ENCODE measurements around the gene CLTCL1. TPM values are rescaled to one million over a fixed set of nuclear protein-coding genes. Genes with fewer than 3 reads are reported as not detected.
"Not testable (repeated sequence)": the region's sequence is repeated elsewhere in the genome, so short reads cannot be mapped to it uniquely, and the experiment has no call there.

Gene CLTCL1
- 5.3 and 5.8 TPM in 2 replicates for total RNA-seq (2014; rRNA removed; shearing (Covaris generic))

DNA sequence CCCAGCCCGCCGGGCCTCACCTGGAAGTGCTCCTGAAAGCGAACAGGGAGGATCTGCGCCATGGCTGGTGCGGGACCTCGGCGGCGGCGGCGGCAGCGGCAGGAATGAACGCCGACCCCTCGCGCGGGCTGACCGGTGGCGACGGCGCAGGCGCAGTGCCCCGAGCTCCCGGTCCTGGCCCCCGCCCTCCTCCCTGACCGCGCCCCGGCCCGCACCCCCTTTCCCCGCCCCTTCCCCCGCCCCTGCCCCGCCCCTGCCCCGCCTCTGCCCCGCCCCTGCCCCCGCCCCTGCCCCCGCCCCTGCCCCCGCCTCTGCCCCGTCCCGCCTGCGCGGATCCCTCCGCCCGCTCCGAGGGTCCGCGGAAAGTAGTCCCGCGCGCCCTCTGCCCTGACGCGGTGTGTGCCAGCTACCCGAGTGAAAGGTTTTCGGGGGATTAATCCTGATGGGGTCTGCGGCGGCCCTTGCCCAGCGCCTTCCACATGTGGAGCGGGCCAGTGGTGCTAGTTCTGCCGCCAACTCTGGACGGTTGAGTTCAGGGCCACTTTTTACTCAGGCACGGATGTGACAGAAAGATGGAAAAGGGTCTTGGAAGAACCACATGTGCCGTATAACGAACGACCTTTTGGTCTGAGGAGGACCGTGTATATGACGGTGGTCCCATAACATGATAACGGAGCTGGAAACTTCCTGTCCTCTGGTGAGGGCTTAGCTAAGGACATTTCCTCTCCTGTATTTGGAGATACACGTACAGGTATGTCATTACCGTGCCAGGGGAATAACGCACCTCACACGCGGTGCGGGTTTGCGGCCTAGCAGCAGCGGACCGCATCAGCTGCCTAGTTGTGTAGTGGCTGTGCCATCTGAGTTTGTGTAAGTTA, at the start of gene CLTCL1:
Gene CLTCL1 (minus strand): TSS at position 140 of the 878 bp plus-strand sequence. CDS start 78 bp downstream, at position 62.
- DNase-seq (ENCODE audit: low spot score), result peak; percentile 30

DNA sequence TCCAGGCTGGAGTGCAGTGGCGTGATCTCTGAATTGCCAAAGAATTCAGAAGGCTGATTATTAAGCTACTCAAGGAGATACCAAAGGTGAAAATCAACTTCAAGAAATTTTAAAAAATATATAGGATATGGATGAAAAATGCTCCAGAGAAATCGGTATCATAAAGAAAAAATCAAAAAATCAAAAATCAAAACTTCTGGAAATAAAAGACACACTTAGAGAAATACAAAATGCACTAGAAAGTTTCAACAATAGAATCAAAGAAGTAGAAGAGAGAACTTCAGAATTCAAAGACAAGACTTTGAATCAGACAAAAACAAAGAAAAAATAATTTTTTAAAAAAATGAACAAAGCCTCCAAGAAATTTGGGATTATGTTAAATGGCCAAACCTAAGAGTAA, 45.6 kb upstream of the CLTCL1 start:
- DNase-seq (ENCODE audit: low spot score), result no peak

DNA sequence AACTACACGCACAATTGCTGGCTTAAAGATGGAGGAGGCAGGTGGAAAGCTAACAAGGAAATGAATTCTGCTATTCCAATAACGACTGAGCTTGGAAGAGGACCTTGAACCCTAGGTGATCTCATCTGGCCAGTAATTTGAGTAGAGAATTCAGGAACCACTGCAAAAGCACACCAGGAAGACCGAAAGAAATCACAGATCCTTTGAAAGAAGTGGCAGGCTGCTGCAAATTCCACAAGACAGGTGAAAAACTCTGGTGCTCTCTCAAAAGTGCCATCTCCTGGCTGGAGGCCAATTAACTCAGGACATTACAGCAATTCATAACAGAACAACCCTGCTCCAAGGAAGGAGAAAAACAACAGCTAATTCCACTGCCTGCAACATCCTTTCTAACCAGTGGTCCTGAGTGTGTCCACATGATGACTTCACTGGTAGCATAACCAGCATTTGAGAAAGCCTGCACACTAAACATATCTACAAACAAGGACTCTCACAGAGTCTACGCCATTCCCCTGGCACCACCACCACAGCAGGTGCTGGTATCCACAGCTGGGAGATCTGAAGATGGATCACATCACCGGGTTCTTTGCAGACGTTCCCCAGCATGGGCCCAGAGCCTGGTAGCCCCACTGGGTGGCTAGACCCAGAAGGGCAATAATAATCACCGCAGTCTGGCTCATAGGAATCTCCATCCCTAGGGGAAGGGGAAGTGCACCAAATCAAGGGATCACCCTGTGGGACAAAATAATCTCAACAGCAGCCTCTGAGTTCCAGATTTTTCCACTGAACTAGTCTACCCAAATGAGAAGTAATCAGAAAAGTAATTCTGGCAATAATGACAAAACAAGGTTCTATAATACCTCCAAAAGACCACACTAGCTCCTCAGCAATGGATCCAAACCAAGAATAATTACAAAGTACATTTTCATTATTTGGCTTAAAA, 44.9 kb upstream of the CLTCL1 start:
- no peak for DNase-seq (ENCODE audit: low spot score)

DNA sequence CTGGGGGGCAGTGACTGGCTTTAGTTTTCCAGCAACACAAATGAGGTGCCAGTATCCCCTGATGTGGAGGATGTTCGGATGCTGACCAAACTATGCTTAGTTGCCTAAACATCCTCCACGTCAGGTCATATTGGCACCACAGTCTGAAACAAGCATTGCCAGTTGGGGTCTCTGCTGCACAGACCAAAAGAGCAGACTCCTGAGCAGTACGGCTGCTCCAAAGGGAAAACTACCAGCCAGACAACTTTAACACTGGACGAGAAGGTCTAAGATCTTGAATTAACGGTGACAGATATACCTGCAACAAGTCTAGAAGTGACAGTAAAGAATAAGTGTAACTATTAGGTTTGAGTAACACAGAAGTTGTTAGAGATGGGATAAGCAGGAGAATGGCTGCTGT, 40.5 kb upstream of the CLTCL1 start:
- DNase-seq (ENCODE audit: low spot score), result no peak

DNA sequence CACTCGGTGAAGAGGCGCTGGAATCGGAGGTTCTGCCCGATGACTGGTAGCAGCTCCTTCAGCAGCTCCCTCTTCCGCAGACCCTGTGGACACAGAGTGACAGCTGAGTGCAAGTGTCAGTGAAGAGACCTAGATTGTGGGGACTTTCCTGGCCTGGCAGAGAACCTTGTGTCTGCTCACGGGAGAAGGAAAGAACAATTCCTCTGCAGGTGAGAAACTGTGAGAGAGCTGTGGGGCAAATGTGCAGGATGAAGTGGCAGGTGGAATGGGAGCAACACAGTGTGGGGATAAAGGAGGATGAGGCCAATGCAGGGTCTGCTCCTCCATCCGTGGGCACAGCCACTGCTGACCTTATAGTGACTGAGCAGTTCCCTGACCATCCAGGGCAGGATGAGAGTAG, 40.0 kb upstream of the CLTCL1 start:
- DNase-seq (ENCODE audit: low spot score), result no peak

DNA sequence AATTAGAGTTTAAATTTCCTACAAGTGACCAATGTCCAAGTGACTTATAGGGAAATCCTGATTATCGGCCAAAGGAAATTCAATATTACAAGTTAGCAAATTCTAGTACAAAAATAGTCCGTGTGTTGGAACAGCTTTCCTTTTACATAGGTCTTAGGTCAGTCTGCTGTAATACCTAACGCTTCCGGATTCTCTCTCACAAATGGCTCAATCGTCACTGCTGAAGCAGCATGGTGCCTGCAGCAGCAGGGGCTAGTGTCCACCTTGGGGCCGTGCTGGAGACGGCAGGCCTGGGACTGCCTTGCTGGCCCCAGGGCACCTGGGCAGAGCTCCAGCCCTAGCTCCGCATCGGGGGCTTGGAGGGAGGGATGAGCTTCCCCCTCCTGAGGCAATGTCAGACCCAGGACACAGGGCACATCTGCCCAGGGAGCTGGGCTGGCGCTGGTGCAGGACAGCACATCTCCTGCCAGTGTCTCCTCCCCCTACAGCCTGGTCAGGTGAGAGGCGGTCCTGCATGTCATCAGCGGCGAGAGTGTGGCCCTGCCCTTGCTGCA, 39.4 kb upstream of the CLTCL1 start:
- DNase-seq (ENCODE audit: low spot score), result no peak

DNA sequence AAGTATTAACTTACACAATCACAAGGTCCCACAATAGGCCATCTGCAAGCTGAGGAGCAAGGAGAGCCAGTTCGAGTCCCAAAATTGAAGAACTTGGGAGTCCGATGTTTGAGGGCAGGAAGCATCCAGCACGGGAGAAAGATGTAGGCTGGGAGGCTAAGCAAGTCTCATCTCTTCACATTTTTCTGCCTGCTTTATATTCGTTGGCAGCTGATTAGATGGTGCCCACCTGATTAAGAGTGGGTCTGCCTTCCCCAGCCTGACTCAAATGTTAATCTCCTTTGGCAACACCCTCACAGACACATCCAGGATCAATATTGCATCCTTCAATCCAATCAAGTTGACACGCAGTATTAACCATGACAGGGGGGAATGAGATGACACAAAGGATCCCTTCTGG, 38.7 kb upstream of the CLTCL1 start:
- not testable (repeated sequence) for DNase-seq (ENCODE audit: low spot score)

DNA sequence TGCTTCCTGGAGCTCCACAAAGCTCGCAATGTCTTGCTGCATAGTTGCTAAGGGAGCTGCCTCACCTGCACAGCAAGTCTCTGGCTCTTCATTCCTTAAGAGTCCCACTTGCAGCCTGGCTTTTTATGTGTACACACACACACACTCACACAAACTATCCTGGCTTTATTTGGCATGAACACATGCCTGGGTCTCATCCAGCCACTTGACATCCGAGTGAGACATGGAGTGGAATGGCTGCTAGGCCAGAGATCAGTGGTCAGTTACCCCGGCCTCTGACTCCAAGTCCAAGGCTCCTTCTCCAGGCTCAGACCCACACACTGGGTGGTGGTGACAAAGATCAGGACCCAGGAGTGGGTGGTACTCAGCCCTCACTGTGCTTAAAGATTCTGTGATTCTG, 37.9 kb upstream of the CLTCL1 start:
- DNase-seq (ENCODE audit: low spot score), result no peak

DNA sequence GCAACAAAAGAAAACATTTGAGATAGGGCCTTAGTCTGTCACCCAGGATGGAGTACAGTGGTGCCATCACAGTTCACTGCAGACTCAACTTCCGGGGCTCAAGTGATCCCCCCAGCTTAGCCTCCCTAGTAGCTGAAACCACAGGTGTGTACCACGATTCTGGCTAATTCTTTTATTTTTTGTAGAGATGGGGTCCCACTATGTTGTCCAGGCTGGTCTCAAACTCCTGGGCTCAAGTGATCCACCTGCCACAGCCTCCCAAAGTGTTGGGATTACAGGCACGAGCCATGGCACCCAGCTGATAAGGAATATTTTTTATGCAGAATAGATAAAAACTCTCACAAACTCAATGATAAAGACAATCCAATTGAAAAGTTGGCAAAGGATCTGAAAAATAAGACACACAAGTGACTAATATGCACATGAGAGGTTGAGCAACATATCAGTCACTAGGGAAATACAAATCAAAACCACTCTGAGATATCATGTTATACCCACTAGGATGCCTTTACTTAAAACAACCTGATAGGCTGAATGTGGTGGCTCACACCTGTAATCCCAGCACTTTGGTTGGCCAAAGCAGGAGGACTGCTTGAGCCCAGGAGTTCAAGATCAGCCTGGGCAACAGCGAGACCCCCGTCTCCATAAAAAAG, 33.9 kb upstream of the CLTCL1 start:
- DNase-seq (ENCODE audit: low spot score), result no peak

DNA sequence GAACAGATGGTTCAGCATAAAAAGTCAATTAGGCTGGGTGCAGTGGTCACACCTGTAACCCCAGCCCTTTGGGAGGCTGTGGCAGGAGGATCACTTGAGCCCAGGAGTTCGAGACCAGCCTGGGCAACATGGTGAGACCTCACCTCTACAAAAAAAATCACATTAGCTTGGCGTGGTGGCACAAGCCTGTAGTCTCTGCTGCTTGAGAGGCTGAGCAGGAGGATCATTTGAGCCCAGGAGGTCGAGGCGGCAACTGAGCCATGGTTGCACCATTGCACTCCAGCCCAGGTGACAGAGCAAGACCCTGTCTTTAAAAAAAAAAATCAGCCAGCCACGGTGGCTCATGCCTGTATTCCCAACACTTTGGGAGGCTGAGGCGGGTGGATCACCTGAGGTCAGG, 31.9 kb upstream of the CLTCL1 start:
- not testable (repeated sequence) for DNase-seq (ENCODE audit: low spot score)

DNA sequence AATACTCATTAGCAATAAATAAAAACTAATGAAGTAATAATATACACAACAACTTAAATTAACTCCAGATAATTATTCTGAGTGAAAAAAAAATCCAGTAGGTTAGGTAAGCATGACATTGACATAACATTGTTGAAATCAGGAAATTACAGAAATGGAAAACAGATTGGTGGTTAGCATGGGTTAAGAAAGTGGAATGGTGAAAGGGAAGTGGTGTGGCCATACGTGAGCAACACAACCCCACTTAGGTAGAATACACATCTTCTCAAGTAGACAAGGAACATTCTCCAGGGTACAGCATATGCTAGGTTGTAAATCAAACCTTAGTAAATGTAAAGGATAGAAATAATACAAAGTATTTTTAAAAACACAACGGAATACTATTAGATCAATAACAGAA, 30.2 kb upstream of the CLTCL1 start:
- DNase-seq (ENCODE audit: low spot score), result no peak

DNA sequence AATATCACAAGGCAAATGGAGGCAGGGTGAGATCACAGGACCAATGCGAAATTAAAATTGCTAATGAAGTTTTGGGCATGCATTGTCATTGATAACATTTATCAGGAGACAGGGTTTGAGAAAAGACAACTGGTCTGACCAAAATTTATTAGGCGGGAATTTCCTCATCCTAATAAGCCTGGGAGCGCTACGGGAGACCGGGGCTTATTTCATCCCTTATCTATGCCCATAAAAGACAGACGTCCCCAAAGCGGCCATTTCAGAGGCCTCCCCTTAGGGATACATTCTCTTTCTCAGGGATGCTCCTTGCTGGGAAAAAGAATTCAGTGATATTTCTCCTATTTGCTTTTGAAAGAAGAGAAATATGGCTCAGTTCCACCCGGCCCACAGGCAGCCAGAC, 28.6 kb upstream of the CLTCL1 start:
- DNase-seq (ENCODE audit: low spot score), result not testable (repeated sequence)

DNA sequence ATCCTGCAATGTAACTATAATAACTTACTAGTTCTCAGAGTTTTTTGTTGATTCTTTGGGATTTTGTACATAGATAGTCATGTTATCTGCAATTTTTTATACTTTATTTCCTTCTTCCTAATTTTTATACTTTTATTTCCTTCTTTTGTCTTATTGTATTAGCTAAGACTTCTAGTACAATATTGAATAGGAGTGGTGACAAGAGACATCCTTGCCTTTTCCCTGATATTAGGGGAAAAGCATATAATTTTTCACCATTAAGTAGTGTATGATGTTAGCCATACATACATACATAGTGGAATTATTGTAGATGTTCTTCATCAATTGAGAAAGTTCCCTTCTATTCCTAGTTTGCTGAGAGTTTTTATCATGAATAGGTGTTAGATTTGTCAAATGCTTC, 27.8 kb upstream of the CLTCL1 start:
- no peak for DNase-seq (ENCODE audit: low spot score)

DNA sequence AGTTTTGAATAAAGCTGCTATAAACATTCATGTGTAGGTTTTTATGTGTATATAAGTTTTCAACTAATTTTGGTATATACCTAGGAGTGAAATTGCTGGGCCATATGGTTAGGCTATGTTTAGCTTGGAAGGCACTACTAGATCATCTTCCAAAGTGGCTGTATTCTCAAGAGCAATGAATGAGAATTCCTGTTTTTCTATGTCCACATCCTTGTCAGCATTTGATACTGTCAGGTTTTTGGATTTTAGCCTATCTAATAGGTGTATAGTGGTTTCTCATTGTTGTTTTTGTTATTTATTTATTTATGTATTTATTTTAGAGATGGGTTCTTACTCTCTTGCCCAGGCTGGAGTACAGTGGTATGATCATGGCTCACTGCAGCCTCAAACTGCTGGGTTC, 26.3 kb upstream of the CLTCL1 start:
- no peak for DNase-seq (ENCODE audit: low spot score)

DNA sequence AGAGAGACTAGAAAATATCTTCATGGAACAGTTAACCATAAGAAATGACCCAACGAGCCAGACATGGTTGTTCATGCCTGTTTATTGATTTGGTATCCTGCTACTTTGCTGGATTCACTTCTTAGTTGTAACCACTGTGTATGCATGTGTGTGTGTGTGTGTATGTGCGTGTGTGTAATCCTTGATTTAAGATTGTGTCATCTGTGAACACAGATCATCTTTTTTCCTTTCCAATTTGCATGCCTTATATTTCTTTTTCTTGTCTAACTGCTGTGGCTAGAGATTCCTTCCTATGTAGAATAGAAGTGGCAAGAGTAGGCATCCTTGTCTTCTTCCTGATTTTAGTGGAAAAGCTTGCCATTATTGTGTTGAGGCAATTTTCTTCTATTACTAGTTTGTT, 16.4 kb upstream of the CLTCL1 start:
- DNase-seq (ENCODE audit: low spot score), result no peak

DNA sequence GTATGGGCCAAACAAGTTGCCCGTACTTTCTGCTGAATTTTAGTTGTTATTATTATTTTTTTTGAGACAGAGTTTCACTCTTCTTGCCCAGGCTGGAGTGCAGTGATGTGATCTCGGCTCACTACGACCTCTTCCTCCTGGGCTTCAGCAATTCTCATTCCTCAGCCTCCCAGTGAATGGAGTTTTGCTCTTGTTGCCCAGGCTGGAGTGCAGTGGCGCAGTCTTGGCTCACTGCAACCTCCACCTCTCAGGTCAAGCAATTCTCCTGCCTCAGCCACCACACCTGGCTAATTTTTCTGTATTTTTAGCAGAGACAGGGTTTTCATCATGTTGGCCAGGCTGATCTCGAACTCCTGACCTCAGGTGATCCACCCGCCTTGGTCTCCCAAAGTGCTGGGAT, 15.0 kb upstream of the CLTCL1 start:
- not testable (repeated sequence) for DNase-seq (ENCODE audit: low spot score)

DNA sequence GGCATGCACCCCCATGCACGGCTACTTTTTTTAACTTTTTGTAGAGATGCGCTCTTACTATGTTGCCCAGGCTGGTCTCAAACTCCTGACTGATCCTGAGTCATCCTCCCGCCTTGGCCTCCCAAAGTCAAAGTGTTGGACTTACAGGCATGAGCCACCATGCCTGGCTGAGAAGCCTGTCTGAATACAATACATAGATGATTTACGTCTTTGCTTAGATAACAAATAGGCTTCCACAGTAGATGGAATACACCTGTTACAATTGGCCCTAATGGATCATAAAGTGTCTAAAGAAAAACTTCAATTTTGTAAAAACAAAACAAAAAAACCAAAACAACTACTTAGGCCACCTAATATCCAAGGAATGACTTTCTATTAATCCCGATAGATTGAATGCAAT, 13.0 kb upstream of the CLTCL1 start:
- DNase-seq (ENCODE audit: low spot score), result no peak

DNA sequence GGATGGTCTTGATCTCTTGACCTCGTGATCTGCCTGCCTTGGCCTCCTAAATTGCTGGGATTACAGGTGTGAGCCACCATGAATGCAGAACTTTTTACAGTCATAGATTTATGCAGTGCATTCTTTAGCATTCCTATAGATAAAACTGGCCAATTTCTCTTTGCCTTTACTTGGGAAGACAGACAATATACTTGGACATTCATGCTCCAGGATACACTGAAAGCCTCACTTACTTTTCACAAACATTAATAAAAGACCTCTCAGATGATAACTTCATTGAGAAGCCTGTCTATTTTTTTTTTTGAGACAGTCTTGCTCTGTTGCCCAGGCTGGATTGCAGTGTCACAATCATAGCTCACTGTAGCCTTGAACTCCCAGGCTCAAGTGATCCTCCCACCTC, 12.3 kb upstream of the CLTCL1 start:
- DNase-seq (ENCODE audit: low spot score), result no peak

DNA sequence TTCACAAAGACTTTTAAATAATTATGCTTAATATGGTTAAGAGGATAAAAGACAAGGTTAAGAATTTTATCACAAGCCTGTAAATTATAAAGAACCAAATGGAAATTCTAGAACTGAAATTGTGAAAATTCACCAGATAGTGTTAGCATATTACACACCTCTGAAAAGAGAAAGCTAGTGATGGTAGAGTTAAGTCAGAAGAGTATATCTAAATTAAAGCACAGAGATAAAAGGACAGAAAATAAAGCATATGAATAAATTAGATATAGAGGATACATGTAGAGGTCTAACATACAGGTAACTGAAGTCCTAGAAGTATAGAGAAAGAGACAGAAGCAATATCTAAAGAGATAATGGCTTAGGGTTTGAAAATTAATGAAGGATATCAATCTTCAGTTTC, 4.2 kb upstream of the CLTCL1 start:
- no peak for DNase-seq (ENCODE audit: low spot score)

DNA sequence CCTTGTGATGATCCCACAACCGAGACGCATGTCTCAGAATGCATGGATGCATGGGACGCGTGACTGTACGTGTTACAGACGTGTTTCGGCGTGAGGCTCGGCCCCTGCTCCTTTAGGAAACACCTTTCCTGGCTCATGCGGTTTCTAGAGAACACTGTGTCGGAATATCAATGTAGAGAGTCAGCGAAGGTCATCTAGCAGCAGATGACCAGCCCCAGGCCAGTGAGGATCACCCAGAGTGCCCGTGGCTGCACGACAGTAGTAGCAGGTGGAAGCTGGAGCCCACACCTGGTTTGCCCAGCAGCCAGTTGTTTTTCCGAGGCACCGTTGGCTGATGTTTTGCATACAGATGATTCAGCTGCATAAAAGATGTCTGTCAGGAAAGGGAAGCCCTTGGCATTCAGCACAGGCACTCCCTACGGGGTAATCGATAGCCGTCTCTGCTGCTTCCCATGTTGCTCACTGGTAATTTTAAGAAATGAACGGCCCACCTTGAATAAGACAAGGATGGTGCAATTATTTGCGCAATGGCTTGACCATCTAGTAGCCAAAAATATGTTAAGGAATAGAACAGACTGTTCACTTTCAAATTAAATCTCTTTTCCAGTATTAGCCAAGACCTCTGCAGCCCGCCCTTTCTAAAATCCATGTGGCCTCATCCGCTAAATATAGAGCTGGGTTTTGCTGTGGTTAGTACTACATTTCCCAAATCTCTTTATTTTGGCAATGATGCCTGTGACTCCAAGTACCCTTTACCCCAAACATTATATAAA, 1.1 kb upstream of the CLTCL1 start:
- no peak for DNase-seq (ENCODE audit: low spot score)

DNA sequence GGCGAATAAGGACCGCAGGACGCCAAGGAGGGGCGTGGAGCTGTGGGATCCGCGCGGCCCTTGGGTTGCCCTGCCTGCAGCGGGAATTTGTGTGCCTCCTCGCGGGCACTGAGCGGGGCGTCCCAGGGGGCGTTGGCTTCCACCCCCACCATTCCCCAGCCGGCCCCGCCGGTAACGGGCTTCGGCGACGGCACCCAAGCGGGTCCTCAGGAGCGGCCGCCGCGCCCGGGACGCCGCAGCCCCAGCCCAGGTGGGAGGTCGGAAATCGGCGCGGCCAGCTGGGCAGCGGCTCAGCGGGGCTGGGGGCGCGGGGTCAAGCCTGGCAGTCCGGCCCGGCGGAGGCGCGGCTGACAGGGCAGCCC, 320 bp downstream of the CLTCL1 start:
- no peak for DNase-seq (ENCODE audit: low spot score)

Data from H4 (cell line).